Activated naive CD4-positive, alpha-beta T cell treated with anti-CD3 and anti-CD28 coated beads, Interleukin-2, amount 10 ng/mL, durations not matched to agents 7 days and 5 days (primary cell): ENCODE data around the gene GPRC5C.
A peak's percentile ranks its signal among the peaks of the same experiment; 100 is the strongest.

Experiments used
- CTCF ChIA-PET: fragments of 350-600 bp; sonication (Branson Sonifier 250); formaldehyde crosslinking; loops from one replicate; lab custom pipeline; 2021; ENCODE audit warnings: antibody characterized with exemption; lab: Charles Lee
- DNase-seq: peaks from one replicate; pipeline ENCODE4 v3.0.0-alpha.2; 2020
- H3K27ac Mint-ChIP-seq: one replicate; pipeline ENCODE4 v1.8.0; 2021; ENCODE audit warnings: mild to moderate bottlenecking, moderate library complexity, mixed read lengths
- H3K27me3 Mint-ChIP-seq: one replicate; pipeline ENCODE4 v1.8.0; 2021; ENCODE audit warnings: mild to moderate bottlenecking, mixed read lengths
- H3K36me3 Mint-ChIP-seq: one replicate; pipeline ENCODE4 v1.8.0; 2021; ENCODE audit warnings: mixed read lengths
- H3K4me1 Mint-ChIP-seq: one replicate; pipeline ENCODE4 v1.8.0; 2021; ENCODE audit warnings: mixed read lengths
- H3K4me3 Mint-ChIP-seq: one replicate; pipeline ENCODE4 v1.8.0; 2021; ENCODE audit warnings: mild to moderate bottlenecking, moderate library complexity, mixed read lengths
- H3K9me3 Mint-ChIP-seq: one replicate; pipeline ENCODE4 v1.8.0; 2021; ENCODE audit warnings: mixed read lengths

The GPRC5C gene

GRCh38 chr17:74432766-74433391 is 991 bp downstream of the GPRC5C start:
- Mint-ChIP-seq H3K27me3 (peaks cover 96% of the 10 kb centered on the region), H3K9me3 (peaks cover 3% of the 10 kb centered on the region), H3K4me3 (no peak overlapping the region)

GRCh38 chr17:74433421-74434121 is 1.7 kb downstream of the GPRC5C start:
- H3K4me3 Mint-ChIP-seq, result no peak overlapping the region
- CTCF ChIA-PET, result no interaction called here
- no peak overlapping the region for H3K27ac Mint-ChIP-seq
- no peak for DNase-seq
- no peaks in the 10 kb centered on the region for H3K36me3 Mint-ChIP-seq
- peaks cover 91% of the 10 kb centered on the region for H3K27me3 Mint-ChIP-seq
- peaks cover 15% of the 10 kb centered on the region for H3K4me1 Mint-ChIP-seq
- peaks cover 6% of the 10 kb centered on the region for H3K9me3 Mint-ChIP-seq

More at GRCh38 chr17:74432766-74433391, 991 bp downstream of the GPRC5C start:
- no peak for DNase-seq
- H3K36me3 Mint-ChIP-seq, result no peaks in the 10 kb centered on the region
- H3K27ac Mint-ChIP-seq, result no peak overlapping the region
- CTCF ChIA-PET, result no interaction called here
- peaks cover 15% of the 10 kb centered on the region for H3K4me1 Mint-ChIP-seq

- H3K9me3 Mint-ChIP-seq, result peaks cover 13% of the 10 kb centered on the region
- no peak overlapping the region for H3K4me3 Mint-ChIP-seq
- H3K27ac Mint-ChIP-seq, result no peak overlapping the region
- H3K27me3 Mint-ChIP-seq, result peaks cover 85% of the 10 kb centered on the region
- H3K4me1 Mint-ChIP-seq, result peaks cover 11% of the 10 kb centered on the region
- CTCF ChIA-PET, result interaction anchor here (0.8 to 3.1 kb wide), 4 partner anchors 16 to 236 kb away, joined by 3 to 15 read pairs (median 4); no protein-coding TSS in a partner anchor
- peaks cover 5% of the 10 kb centered on the region for H3K36me3 Mint-ChIP-seq
- no peak for DNase-seq
Observed at GRCh38 chr17:74435775-74436359, 4.0 kb downstream of the GPRC5C start.

GRCh38 chr17:74437702-74438101 is 5.8 kb downstream of the GPRC5C start:
- Mint-ChIP-seq H3K27ac (no peak overlapping the region), H3K36me3 (peaks cover 5% of the 10 kb centered on the region), H3K9me3 (peaks cover 13% of the 10 kb centered on the region), H3K4me1 (peaks cover 2% of the 10 kb centered on the region), H3K27me3 (peaks cover 77% of the 10 kb centered on the region), H3K4me3 (no peak overlapping the region)
- peak; percentile 45 for DNase-seq
- CTCF ChIA-PET, result interaction anchor here (0.7 to 3.1 kb wide), 9 partner anchors 12 to 217 kb away, joined by 3 to 15 read pairs (median 3); no protein-coding TSS in a partner anchor

GRCh38 chr17:74439691-74440567 is 8.0 kb downstream of the GPRC5C start:
- no peak overlapping the region for H3K4me3 Mint-ChIP-seq

GRCh38 chr17:74441537-74441936 is 9.6 kb downstream of the GPRC5C start:
- Mint-ChIP-seq H3K9me3 (peaks cover 13% of the 10 kb centered on the region), H3K36me3 (peaks cover 5% of the 10 kb centered on the region), H3K4me1 (peaks cover 2% of the 10 kb centered on the region), H3K27ac (no peak overlapping the region), H3K27me3 (peaks cover 76% of the 10 kb centered on the region), H3K4me3 (no peak overlapping the region)
- CTCF ChIA-PET, result no interaction called here
- no peak for DNase-seq

More at GRCh38 chr17:74439691-74440567, 8.0 kb downstream of the GPRC5C start:
- peaks cover 13% of the 10 kb centered on the region for H3K9me3 Mint-ChIP-seq
- no peak for DNase-seq
- no peak overlapping the region for H3K27ac Mint-ChIP-seq
- H3K36me3 Mint-ChIP-seq, result peaks cover 5% of the 10 kb centered on the region
- CTCF ChIA-PET, result no interaction called here
- peaks cover 2% of the 10 kb centered on the region for H3K4me1 Mint-ChIP-seq
- peaks cover 77% of the 10 kb centered on the region for H3K27me3 Mint-ChIP-seq

- H3K36me3 Mint-ChIP-seq, result peaks cover 5% of the 10 kb centered on the region
- DNase-seq, result no peak
- H3K4me1 Mint-ChIP-seq, result peaks cover 2% of the 10 kb centered on the region
- H3K9me3 Mint-ChIP-seq, result peaks cover 13% of the 10 kb centered on the region
- CTCF ChIA-PET, result no interaction called here
- no peak overlapping the region for H3K4me3 Mint-ChIP-seq
- peaks cover 77% of the 10 kb centered on the region for H3K27me3 Mint-ChIP-seq
- no peak overlapping the region for H3K27ac Mint-ChIP-seq
Observed at GRCh38 chr17:74442291-74442669, 10.4 kb downstream of the GPRC5C start.

GRCh38 chr17:74442670-74443515 is 11.0 kb downstream of the GPRC5C start:
- Mint-ChIP-seq H3K36me3 (peaks cover 5% of the 10 kb centered on the region), H3K9me3 (peaks cover 10% of the 10 kb centered on the region), H3K4me3 (no peak overlapping the region), H3K27ac (no peak overlapping the region), H3K4me1 (peaks cover 4% of the 10 kb centered on the region), H3K27me3 (peaks cover 80% of the 10 kb centered on the region)
- no peak for DNase-seq
- CTCF ChIA-PET, result interaction anchor here (1.3 kb wide), 1 partner anchor 74 kb away, joined by 3 read pairs; no protein-coding TSS in a partner anchor

GRCh38 chr17:74443516-74444296 is 11.8 kb downstream of the GPRC5C start:
- Mint-ChIP-seq H3K36me3 (peaks cover 4% of the 10 kb centered on the region), H3K9me3 (peaks cover 6% of the 10 kb centered on the region), H3K4me3 (no peak overlapping the region), H3K27me3 (peaks cover 82% of the 10 kb centered on the region), H3K4me1 (peaks cover 4% of the 10 kb centered on the region), H3K27ac (no peak overlapping the region)
- no peak for DNase-seq
- CTCF ChIA-PET, result interaction anchor here (1.1 to 1.3 kb wide), 3 partner anchors 13 to 162 kb away, joined by 3 read pairs; no protein-coding TSS in a partner anchor

- no peak for DNase-seq
- Mint-ChIP-seq H3K27me3 (peaks cover 86% of the 10 kb centered on the region), H3K36me3 (no peaks in the 10 kb centered on the region), H3K9me3 (no peaks in the 10 kb centered on the region), H3K4me1 (peaks cover 4% of the 10 kb centered on the region), H3K4me3 (no peak overlapping the region), H3K27ac (no peak overlapping the region)
- CTCF ChIA-PET, result interaction anchor here (1.1 to 1.4 kb wide), 3 partner anchors 13 to 162 kb away, joined by 3 read pairs; no protein-coding TSS in a partner anchor
Observed at GRCh38 chr17:74444406-74444805, 12.5 kb downstream of the GPRC5C start.

- peaks cover 86% of the 10 kb centered on the region for H3K27me3 Mint-ChIP-seq
- no peak overlapping the region for H3K4me3 Mint-ChIP-seq
- H3K27ac Mint-ChIP-seq, result no peak overlapping the region
- CTCF ChIA-PET, result interaction anchor here (0.7 to 1.4 kb wide), 3 partner anchors 66 to 77 kb away, joined by 3 to 5 read pairs (median 3); no protein-coding TSS in a partner anchor
- no peaks in the 10 kb centered on the region for H3K9me3 Mint-ChIP-seq
- DNase-seq, result no peak
- H3K4me1 Mint-ChIP-seq, result peaks cover 2% of the 10 kb centered on the region
- no peaks in the 10 kb centered on the region for H3K36me3 Mint-ChIP-seq
Observed at GRCh38 chr17:74445158-74445557, 13.3 kb downstream of the GPRC5C start.
